ENCODE measurements around the gene ATP6V1F. TPM values are rescaled to one million over a fixed set of nuclear protein-coding genes. Genes with fewer than 3 reads are reported as not detected.
A peak's percentile ranks its signal among the peaks of the same experiment; 100 is the strongest.

The ATP6V1F gene
- total RNA-seq, 4 donors from 2014 or later: 31.2 to 137 (median 61.3) TPM

- peak; percentile 53 to 64 for DNase-seq
- no peaks in the 10 kb centered on the region for H3K36me3 ChIP-seq
- no peak overlapping the region for H3K27ac ChIP-seq
- H3K27me3 ChIP-seq: no peaks in the 10 kb centered on the region
- intact Hi-C loops (cut with DNase I; ENCODE audit: low total_unique reads): no loop called here
- H3K4me1 ChIP-seq: no peaks in the 10 kb centered on the region
- peak; percentile 71 to 90 (median 84) for TF ChIP-seq CTCF (IDR thresholded peaks at IDR 0.05)
- no peak for TF ChIP-seq POLR2A (IDR thresholded peaks at IDR 0.05)
- H3K9me3 ChIP-seq: no peaks in the 10 kb centered on the region
- no peak overlapping the region for H3K4me3 ChIP-seq
Measured at GRCh38 chr7:128879939-128880746, 17.5 kb downstream of the ATP6V1F start.

GRCh38 chr7:128880791-128881457, 18.3 kb downstream of the ATP6V1F start:
- H3K9me3 ChIP-seq: no peaks in the 10 kb centered on the region
- TF ChIP-seq POLR2A (IDR thresholded peaks at IDR 0.05) (no peak), CTCF (IDR thresholded peaks at IDR 0.05) (no peak)
- intact Hi-C loops (cut with DNase I; ENCODE audit: low total_unique reads): no loop called here
- H3K27me3 ChIP-seq: no peaks in the 10 kb centered on the region
- no peak overlapping the region for H3K27ac ChIP-seq
- no peak overlapping the region for H3K4me3 ChIP-seq
- H3K4me1 ChIP-seq: no peaks in the 10 kb centered on the region
- H3K36me3 ChIP-seq: no peaks in the 10 kb centered on the region
- no peak for DNase-seq

- intact Hi-C loops (cut with DNase I; ENCODE audit: low total_unique reads): no loop called here
- Histone ChIP-seq H3K4me1 (no peaks in the 10 kb centered on the region), H3K27ac (no peak overlapping the region), H3K4me3 (no peak overlapping the region), H3K36me3 (no peaks in the 10 kb centered on the region), H3K9me3 (no peaks in the 10 kb centered on the region), H3K27me3 (no peaks in the 10 kb centered on the region)
- DNase-seq: no peak
- TF ChIP-seq CTCF (IDR thresholded peaks at IDR 0.05): no peak
- TF ChIP-seq POLR2A (IDR thresholded peaks at IDR 0.05): no peak
Measured at GRCh38 chr7:128881458-128882125, 18.9 kb downstream of the ATP6V1F start.

GRCh38 chr7:128882134-128882533, 19.5 kb downstream of the ATP6V1F start:
- Histone ChIP-seq H3K36me3 (no peaks in the 10 kb centered on the region), H3K27me3 (no peaks in the 10 kb centered on the region), H3K4me1 (no peaks in the 10 kb centered on the region), H3K27ac (no peak overlapping the region), H3K9me3 (no peaks in the 10 kb centered on the region), H3K4me3 (no peak overlapping the region)
- DNase-seq: no peak
- intact Hi-C loops (cut with DNase I; ENCODE audit: low total_unique reads): no loop called here
- no peak for TF ChIP-seq CTCF (IDR thresholded peaks at IDR 0.05)
- TF ChIP-seq POLR2A (IDR thresholded peaks at IDR 0.05): no peak
